HG03565 (cell line): Measurements from ENCODE around the gene AUTS2.

Experiments
- ATAC-seq: cut with Tn5 transposase; IDR thresholded peaks from one replicate; pipeline ENCODE4 v1.9.1; 2021; ENCODE audit warnings: mild to moderate bottlenecking, moderate library complexity; ENCODE audit not compliant: unreplicated experiment

The AUTS2 gene

DNA sequence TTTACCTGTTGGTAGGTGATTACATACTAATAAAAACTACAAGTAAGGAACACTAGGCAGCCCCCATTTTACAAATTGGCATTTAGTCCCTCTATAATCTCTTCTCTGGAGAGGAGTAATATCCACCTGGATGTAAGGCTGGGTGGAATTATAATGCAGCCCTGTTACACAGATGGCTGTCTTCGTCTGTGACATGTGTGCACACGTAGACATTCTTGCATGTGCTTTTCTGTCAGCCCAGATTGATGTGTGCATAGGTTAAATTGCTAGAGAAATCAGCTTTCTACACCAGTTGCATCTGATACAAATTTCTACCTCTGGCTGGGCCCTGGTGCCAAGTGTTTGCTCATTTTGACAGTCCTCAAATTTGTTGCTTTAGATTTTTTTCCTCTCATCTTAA is 715.9 kb downstream of the AUTS2 start:
- ATAC-seq: no peak

DNA sequence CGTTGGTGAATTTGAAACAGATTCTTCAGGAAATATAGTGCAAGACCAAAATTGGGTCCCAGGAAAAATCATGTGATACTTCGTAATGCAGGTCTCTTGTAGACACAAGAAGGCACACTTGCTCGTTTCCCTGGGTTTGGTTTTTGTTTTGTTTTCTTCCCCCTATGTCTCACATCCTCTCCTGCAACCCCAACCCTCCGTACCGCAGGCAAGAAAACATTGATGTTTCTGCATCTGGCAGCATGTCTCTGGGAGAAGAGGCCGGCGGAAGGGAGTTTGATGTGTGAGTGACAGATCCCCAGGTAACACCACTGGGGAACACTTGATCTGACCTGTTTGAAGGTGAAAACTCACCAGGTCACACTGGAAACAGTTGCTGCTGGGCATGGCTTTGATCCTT is 718.5 kb downstream of the AUTS2 start:
- ATAC-seq: no peak

DNA sequence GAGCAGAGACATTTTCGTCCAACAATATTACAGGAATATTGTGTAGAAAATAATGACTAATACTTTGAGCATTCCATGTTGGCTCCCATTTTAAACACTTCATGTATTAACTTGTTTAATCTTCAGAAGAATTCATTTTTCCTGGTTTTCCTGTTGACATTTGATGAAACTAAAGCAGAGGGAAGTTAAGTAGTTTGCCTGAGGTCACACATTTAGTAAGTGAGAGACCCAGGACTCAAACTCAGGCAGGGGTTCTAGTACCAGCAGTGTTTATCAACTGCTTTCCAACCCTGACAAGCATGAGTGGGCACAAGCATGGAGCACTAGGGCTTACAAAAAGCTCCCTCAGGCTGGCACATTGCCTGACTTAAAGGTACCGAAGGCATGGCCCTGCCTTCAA is 719.1 kb downstream of the AUTS2 start:
- ATAC-seq: no peak

DNA sequence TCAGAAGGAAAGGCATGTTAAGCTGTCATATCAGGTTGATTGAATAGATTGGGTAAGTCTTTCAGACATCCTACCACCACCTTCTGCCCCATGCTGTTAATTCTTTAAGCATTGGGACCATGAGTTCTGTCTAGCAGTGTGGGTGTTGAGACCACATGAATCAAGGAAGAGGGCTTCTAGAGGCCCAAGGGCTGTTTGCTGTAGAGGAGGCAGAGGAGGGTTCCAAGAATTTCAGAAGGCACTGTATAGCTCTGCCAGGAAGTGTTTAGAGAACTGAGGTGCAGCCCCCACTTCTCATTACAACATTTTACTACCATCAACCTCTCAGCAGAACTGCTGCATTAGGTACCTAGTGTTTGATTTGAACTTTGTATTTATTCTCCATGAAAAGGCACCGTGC is 720.2 kb downstream of the AUTS2 start:
- ATAC-seq: no peak

DNA sequence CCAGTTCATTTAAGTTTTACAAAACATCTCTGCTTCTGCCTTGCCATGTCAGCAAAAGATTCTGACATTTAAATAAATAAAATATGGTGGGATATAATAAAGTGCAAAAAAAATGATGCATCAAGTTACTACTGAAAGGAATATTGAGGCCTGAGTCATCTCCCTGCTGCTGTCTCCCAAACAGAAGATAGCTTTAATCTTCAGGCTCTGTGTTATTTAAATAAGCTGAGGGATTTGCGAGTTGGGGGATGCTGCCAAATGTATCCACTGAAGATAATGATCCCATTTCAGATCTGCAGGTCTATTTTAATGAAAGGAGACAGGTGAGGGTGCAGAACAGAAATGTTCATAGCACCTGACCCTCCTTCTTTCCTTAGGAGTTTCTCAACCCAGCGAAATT is 720.8 kb downstream of the AUTS2 start:
- ATAC-seq: no peak

DNA sequence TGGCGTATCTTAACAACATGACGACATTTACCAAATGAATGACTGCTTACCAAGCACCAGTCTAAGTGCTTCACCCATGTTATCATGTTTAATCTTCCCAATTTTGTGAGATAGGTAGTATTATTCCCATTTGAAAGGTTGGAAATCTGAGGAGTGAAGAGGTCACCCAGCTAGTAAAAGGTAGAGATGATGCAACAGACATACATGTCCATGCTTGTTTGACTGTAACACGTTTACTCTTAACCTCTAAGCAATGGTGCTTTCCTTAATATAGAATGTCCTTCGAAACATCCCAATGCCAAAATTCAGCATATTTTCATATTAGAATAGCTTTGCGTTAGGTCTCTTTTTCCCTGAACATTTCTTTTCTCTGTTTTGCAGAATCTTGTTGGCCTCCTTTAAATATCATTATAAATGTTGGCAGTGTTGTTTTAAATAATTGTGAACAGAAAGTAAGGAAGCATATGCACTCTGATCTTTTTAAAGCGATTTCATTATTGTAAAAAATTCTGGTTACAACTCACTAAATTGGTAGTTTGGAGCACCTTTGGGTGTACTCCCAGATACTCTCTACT is 722.8 kb downstream of the AUTS2 start:
- no peak for ATAC-seq

DNA sequence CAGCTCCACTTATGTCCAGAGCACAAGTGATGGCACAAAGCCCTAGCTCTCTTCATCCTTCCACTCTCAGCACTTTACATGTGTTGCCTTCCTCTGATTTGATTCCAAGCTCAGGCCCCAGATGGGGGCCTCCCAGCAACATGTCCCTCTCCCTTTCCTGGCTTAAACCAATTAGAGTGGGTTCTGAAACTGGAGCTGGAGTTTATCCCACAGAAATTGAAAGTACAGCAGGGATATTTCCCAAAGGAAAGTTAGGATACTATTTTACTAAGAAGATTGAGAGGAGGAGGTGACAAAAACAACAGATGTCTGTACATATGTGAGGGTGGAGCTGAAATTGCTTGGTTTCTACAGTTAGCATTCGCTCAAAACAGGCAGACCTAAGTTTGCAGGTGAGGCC is 724.6 kb downstream of the AUTS2 start:
- ATAC-seq: no peak

DNA sequence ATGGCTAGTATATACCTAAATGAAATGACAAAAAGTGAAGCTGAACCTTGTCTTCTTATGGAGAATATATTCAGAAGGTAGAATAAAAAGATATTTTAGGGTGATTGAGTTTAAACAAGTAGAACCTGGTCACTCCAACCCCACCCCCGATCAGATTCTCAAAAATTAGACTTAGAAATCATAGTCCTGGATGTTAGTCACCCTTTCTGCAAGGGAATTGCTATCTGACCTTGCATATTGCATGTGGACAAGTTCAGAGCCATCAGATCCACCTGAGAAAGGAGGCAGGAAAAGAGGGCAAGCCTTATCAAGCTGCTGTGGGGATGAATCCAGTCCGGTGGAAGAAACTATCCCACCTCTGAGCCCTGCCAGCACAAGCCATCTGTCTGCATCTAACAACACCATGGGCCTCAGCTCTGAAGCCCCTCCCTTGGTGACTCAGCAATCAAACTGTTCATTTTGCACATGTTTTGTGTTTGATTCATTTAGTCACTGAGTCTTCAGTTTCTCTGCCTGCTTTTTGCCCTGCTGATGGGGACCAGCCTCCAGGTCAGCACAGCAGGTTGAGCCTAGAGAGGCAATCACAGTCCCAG is 727.3 kb downstream of the AUTS2 start:
- no peak for ATAC-seq

DNA sequence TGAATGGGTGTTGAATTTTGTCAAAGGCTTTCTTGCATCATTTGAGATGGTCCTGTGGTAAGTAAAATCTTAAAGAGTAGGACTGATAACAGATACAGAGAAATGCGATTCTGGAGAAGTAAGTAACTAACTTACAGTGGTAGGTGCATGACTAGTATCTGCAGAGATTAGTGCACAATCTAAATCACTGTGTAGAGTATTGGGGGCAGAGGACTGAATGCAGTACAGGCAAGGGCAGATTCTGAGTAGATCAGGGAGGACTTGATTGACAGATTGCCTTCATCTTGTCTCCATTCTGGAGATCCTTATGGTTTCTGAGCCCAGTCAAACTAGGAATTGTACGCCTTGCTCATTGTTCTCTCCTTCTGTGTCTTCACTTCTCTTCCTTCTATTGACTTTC is 736.0 kb downstream of the AUTS2 start:
- ATAC-seq: no peak

DNA sequence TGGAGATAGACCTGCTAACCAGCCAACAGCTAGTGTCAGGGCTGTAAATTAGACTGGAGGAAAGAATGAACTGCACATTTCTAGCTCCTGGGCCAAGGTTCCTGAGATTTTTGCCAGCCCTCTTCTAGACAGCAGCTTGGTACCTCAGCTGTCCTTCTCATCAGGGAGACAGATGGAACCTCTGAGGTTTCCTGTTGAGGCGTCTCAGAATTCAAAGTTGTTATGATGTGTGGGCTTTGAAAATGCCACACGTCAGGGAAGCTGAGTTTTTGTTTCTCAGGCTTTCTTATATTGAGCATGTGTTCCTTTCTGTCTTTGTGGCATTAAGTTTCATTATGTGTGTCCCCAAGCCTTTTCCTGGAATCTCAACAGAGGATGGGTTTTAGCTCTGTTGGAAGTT is 736.6 kb downstream of the AUTS2 start:
- ATAC-seq: no peak

DNA sequence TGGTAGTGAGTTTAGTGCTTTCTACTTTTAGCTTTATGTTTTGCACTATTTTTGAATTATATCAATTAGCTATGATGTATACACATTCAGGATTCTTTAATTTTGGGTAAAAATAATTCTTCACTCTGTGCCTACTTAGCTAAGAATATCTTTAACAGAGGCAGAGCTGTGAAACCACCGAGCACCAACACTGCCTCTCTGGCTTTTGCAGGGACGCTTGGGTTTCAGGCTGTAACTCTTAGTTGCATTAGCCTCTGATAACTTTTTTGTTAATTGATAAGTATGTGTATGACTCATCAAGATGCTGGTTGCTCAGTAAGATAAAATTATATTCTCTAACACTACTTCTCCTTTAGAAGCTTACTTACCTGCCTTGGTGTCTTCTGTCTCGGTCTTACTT is 738.3 kb downstream of the AUTS2 start:
- ATAC-seq: no peak

DNA sequence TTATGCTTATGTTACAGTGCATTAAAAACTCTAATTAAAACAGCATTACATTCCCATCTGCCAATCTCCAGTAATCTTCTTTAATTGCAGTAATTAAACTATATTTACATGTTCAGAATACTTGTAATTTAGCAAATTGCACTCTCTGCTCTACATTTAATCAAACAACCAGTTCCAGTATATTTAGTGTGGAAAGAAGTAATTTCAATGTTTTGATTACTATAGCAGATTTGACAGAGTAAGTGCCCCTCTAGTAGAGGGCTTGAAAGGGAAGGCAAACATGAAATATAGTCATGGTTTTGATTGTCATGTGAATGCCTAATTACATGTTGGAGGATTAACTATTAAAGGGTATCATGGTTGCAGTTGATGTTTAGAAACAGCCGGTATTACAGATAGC is 739.7 kb downstream of the AUTS2 start:
- ATAC-seq: no peak

DNA sequence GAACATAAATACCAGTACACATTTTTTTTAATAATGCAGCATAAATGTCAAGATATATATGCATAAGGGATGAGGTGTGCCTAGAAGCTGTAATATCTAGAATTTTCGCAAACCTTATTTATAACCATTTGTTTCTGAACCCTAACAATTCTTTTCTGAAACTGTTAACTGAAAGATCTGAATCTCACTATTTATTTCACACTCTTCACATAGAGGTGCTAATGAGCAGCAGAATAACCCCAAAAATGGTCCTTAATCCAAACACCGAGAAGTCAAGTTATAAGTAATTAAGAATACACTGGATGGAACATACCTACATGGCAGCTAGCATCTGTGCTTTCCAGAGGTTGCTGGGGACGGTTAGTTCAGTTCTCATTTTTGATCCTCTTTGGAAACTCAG is 742.0 kb downstream of the AUTS2 start:
- ATAC-seq: no peak

DNA sequence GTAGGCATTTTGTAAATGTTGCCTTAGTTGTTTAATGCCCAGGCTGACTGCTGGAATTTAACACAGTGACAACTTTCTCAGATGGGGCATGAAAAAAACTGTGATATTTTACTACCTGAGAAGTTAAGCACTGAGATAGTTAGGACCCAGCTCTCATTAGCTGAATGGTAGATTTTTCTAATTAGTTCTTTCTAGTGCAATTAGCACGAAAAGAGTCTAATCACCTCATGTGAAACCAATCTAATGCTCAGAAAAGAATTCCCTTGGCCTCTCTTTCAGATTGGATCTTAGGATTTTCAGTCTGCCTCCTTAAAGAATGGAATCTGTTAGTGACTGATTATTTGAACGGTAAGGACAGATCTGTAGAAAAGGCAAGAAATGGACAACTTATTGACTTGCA is 743.2 kb downstream of the AUTS2 start:
- ATAC-seq: no peak

DNA sequence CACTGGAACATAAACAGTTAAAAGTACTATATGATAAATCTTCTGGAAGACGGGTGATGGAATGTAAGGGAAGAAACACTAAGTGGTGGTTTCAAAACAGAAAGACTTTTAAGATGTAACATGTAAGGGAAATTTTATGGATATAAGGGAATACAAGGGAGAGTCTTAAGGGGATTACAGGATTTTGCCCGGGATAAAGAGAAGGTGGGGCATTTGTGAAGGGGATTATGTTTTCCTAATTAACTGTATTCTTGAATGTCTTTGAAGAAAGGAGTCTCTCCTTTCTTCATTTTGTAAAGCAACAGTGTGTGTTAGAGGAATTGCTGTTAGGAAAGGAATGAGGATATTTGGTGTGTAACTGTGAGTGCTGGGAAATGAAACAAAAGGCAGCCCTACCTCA is 745.2 kb downstream of the AUTS2 start:
- ATAC-seq: no peak

DNA sequence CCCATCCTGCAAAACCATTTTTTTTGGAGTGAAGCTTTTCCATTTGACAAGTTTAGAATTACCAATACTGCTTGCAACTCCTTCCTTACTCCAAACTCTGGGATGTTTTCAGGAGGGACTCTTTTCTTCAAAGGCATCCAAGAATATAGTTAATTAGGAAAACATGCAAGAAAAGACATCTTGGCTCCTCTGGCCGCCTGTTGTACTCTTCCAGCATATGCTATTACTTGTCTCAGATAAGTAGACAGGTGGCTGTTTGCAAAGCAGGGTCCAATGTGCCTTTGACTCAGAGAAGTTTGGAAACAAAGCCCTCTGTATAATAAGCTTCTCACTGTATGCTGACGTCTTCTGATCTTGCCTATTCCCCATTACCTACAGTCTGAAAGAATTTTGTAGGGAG is 746.5 kb downstream of the AUTS2 start:
- ATAC-seq: no peak

DNA sequence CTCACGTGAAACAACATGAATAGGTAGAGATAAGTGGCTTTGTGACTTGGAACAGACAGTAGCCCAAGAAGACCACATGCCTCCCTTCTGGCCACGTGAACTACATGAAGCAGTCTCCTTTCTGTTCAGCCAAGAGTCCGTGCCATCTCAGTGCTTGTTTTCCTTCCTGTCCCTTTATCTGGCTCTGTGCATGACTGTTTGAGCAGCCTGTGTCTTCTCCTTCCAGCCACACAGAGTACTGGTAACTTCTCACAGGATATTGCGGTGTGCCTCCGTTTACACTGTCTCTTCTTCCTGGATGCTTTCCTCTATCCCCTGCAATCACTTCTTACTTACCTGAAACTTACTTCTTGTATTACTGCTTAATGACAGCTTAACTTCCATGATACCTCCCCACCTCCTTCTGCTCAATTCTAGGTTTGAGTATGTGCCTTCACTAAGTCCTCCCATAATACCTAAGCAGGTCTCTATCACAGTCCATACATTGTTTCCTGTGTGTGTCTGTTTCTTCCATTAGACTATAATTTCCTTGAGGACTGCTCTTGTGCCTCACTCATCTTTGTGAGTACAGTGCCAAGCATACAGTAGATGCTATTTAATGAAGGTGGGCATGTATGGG is 748.7 kb downstream of the AUTS2 start:
- ATAC-seq: no peak

DNA sequence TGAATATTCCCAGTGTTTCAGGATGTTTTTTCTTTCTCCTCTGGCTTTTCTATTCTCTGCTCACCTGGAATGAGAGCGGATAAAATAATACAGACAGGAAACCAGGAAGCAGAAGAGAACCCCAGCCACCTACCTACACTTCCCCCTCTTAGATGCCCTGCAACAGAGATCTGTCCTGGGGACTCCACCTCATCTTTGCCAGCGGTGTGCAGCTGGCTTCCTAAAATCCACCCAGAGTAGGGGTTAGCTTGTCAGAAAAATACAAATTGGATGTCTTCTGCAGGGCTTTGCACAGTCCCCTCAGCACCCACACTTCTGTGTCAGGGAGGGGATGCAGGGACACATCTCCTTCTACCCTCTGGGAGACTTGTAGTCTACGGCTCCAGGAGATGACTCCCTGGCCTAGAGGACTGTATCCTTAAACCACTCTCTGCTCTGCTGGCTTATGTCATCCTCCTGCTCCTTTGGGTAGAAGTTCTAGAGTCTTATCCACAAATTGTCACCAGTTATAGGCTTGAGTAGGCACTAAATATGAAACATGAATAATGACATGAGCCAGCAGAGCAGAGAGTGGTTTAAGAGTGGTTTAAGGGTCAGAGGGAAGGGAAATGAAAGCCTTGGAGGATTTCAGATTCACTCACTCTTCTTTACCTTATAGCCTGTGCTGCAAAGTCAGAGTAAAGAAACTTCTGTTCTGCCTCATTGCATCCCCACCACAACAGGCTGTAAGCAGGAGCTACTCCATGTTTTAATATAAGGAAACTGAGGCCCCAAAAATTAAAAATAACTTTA is 749.4 kb downstream of the AUTS2 start:
- ATAC-seq: peak; percentile 98

DNA sequence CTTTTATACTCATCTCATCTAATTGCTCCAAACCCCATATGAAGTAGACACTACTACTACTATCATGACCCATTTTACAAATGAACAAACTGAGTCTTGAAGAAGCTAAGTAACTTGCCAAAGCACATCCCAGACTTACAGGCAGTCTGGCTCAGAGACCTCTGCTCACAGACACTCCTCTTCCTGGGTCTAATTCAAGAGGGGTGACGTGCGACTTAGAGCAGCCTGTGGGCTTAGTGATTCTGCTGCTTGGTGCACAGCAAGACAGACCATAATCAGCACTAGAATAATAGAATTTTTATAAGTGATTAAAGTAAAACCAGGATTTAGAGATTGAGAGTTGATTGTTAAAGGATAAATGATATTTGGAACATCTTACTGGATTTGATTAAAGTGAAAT is 750.8 kb downstream of the AUTS2 start:
- ATAC-seq: no peak

DNA sequence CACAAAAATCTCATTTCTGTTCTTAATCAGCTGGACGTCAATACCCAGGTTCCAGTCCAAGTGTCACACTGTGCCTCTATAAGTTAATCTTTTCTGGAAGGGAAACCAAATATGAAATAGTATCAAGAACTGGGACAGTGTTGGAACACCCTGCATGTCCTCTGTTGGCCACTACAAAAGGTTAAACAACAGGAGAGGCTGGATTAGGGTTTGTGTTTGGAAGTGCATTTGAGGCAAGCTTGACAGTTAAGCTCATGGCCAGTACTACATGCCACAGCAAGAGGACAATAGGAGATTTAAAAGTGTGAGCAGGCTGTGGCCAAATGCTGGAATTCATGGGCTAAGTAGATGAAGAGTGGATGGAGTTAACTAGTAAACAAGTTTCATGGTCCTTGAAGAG is 751.5 kb downstream of the AUTS2 start:
- no peak for ATAC-seq

DNA sequence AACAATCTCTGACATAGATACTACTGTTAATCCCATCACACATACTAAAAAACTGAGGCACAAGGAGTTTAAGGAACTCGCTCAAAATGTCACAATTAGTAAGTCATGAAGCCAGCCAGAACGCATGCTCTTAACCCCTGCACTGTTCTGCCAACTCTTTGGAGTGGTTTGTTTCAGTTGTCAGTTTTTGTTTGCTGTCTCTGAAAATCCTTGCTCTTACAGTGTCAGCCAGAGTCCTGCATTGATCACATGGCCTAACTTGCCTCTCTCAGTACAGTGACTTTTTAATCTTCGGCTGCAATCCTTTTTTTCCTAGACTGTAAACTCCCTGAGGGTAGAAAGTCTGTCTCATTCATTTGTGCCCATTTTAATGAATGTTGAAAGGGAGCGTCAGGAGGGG is 753.8 kb downstream of the AUTS2 start:
- ATAC-seq: no peak

DNA sequence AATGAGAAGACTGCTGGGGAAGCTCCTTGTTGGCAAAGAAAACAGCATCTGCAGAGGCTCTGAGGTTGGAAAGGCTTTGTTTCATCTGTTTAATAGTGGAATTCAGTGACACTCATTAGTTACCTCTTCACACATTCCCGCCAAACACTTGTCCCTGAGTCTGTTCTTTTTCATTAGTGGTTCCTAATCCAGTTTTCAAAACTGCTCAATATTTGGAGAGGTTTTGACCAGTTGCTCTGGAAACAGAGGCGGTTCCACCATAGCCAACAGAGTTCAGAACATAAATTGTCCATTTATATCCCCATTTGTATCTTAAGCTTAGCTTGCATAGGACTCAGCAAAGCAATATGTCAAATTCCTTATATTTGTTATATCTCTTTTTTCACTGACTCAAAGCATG is 754.6 kb downstream of the AUTS2 start:
- ATAC-seq: no peak
